Activated CD8-positive, alpha-beta T cell treated with anti-CD3 and anti-CD28 coated beads, Interleukin-2, amount 10 ng/mL, durations not matched to agents 7 days and 5 days (primary cell): ENCODE data around the gene AQP12A. TPM values are rescaled to one million over a fixed set of nuclear protein-coding genes. Genes with fewer than 3 reads are reported as not detected.
A peak's percentile ranks its signal among the peaks of the same experiment; 100 is the strongest.

ENCODE experiments used
- ATAC-seq: fragments of 150-1000 bp; cut with Tn5 transposase; one replicate; pipeline ENCODE4 v1.10.0; 2021; ENCODE audit warnings: moderate library complexity
- CTCF ChIA-PET: fragments of 350-600 bp; sonication (Branson Sonifier 250); formaldehyde crosslinking; loops from one replicate; lab custom pipeline; 2021; ENCODE audit warnings: antibody characterized with exemption; lab: Charles Lee
- POLR2A ChIA-PET: fragments of 350-600 bp; sonication (Branson Sonifier 250); formaldehyde crosslinking; loops from one replicate; lab custom pipeline; 2021; ENCODE audit warnings: antibody characterized with exemption; lab: Charles Lee
- DNase-seq: peaks from one replicate; pipeline ENCODE4 v3.0.0-alpha.2; 2020
- H3K27ac Mint-ChIP-seq: one replicate; pipeline ENCODE4 v1.8.0; 2021; ENCODE audit warnings: mild to moderate bottlenecking, mixed read lengths
- H3K27me3 Mint-ChIP-seq: one replicate; pipeline ENCODE4 v1.8.0; 2021; ENCODE audit warnings: low read depth, mixed read lengths
- H3K36me3 Mint-ChIP-seq: one replicate; pipeline ENCODE4 v1.8.0; 2021; ENCODE audit warnings: low read depth, mixed read lengths
- H3K4me1 Mint-ChIP-seq: one replicate; pipeline ENCODE4 v1.8.0; 2021; ENCODE audit warnings: low read depth, mixed read lengths
- H3K4me3 Mint-ChIP-seq: one replicate; pipeline ENCODE4 v1.8.0; 2021; ENCODE audit warnings: mild to moderate bottlenecking, mixed read lengths
- H3K9me3 Mint-ChIP-seq: one replicate; pipeline ENCODE4 v1.8.0; 2022; ENCODE audit warnings: mixed read lengths; ENCODE audit not compliant: insufficient read depth
- total RNA-seq, 2 experiments: library from RNA; stranded (reverse); gene quantifications; one replicate each; pipeline ENCODE4 v1.2.3, GENCODE V29; 2021

The AQP12A gene
- total RNA-seq, 2 experiments from 2014 or later: not detected

- ChIA-PET POLR2A (interaction anchor here (1.0 kb wide), 1 partner anchor 144 kb away, joined by 3 read pairs; no protein-coding TSS in a partner anchor), CTCF (interaction anchor here (0.7 to 1.0 kb wide), 3 partner anchors 126 to 191 kb away, joined by 3 read pairs; no protein-coding TSS in a partner anchor)
- no peaks in the 10 kb centered on the region for H3K36me3 Mint-ChIP-seq
- H3K27me3 Mint-ChIP-seq: peaks cover 28% of the 10 kb centered on the region
- ATAC-seq: peak; percentile 59
- no peak overlapping the region for H3K27ac Mint-ChIP-seq
- peak; percentile 48 for DNase-seq
- H3K4me3 Mint-ChIP-seq: peak overlapping the region; percentile 45
- H3K4me1 Mint-ChIP-seq: peaks cover 21% of the 10 kb centered on the region
- no peaks in the 10 kb centered on the region for H3K9me3 Mint-ChIP-seq
Observed at GRCh38 chr2:240705204-240705791, 13.6 kb downstream of the AQP12A start.

GRCh38 chr2:240707043-240707756 lies 15.5 kb downstream of the AQP12A start:
- ChIA-PET POLR2A (no interaction called here), CTCF (interaction anchor here (2.0 kb wide), 1 partner anchor 193 kb away, joined by 5 read pairs; no protein-coding TSS in a partner anchor)
- H3K27ac Mint-ChIP-seq: no peak overlapping the region
- ATAC-seq: no peak
- no peaks in the 10 kb centered on the region for H3K36me3 Mint-ChIP-seq
- peaks cover 21% of the 10 kb centered on the region for H3K4me1 Mint-ChIP-seq
- H3K27me3 Mint-ChIP-seq: peaks cover 28% of the 10 kb centered on the region
- H3K4me3 Mint-ChIP-seq: no peak overlapping the region
- H3K9me3 Mint-ChIP-seq: no peaks in the 10 kb centered on the region
- DNase-seq: no peak

GRCh38 chr2:240707821-240708220 lies 16.2 kb downstream of the AQP12A start:
- ATAC-seq: no peak
- POLR2A ChIA-PET: no interaction called here
- CTCF ChIA-PET: interaction anchor here (2.0 kb wide), 1 partner anchor 194 kb away, joined by 5 read pairs; no protein-coding TSS in a partner anchor
- DNase-seq: no peak
- H3K4me3 Mint-ChIP-seq: no peak overlapping the region
- H3K9me3 Mint-ChIP-seq: no peaks in the 10 kb centered on the region
- peaks cover 28% of the 10 kb centered on the region for H3K27me3 Mint-ChIP-seq
- H3K4me1 Mint-ChIP-seq: peaks cover 21% of the 10 kb centered on the region
- H3K36me3 Mint-ChIP-seq: no peaks in the 10 kb centered on the region
- H3K27ac Mint-ChIP-seq: no peak overlapping the region

- H3K9me3 Mint-ChIP-seq: no peaks in the 10 kb centered on the region
- H3K4me1 Mint-ChIP-seq: peaks cover 19% of the 10 kb centered on the region
- DNase-seq (no peak), ATAC-seq (no peak)
- H3K36me3 Mint-ChIP-seq: no peaks in the 10 kb centered on the region
- ChIA-PET CTCF (interaction anchor here (1.5 kb wide), 1 partner anchor 194 kb away, joined by 4 read pairs; no protein-coding TSS in a partner anchor), POLR2A (no interaction called here)
- no peak overlapping the region for H3K27ac Mint-ChIP-seq
- H3K27me3 Mint-ChIP-seq: peaks cover 24% of the 10 kb centered on the region
- no peak overlapping the region for H3K4me3 Mint-ChIP-seq
Observed at GRCh38 chr2:240708457-240708856, 16.8 kb downstream of the AQP12A start.

GRCh38 chr2:240711296-240711695 lies 19.6 kb downstream of the AQP12A start:
- no peaks in the 10 kb centered on the region for H3K4me1 Mint-ChIP-seq
- no peaks in the 10 kb centered on the region for H3K36me3 Mint-ChIP-seq
- no peaks in the 10 kb centered on the region for H3K9me3 Mint-ChIP-seq
- ATAC-seq (no peak), DNase-seq (no peak)
- no peak overlapping the region for H3K4me3 Mint-ChIP-seq
- H3K27ac Mint-ChIP-seq: no peak overlapping the region
- peaks cover 15% of the 10 kb centered on the region for H3K27me3 Mint-ChIP-seq
- ChIA-PET POLR2A (no interaction called here), CTCF (no interaction called here)

- ATAC-seq (no peak), DNase-seq (no peak)
- Mint-ChIP-seq H3K27me3 (peaks cover 14% of the 10 kb centered on the region), H3K9me3 (no peaks in the 10 kb centered on the region), H3K4me3 (no peak overlapping the region), H3K4me1 (no peaks in the 10 kb centered on the region), H3K27ac (no peak overlapping the region), H3K36me3 (no peaks in the 10 kb centered on the region)
- ChIA-PET CTCF (no interaction called here), POLR2A (no interaction called here)
Observed at GRCh38 chr2:240711701-240712100, 20.0 kb downstream of the AQP12A start.

- Mint-ChIP-seq H3K9me3 (no peaks in the 10 kb centered on the region), H3K4me1 (no peaks in the 10 kb centered on the region), H3K27me3 (peaks cover 10% of the 10 kb centered on the region), H3K36me3 (no peaks in the 10 kb centered on the region), H3K27ac (no peak overlapping the region), H3K4me3 (no peak overlapping the region)
- ChIA-PET CTCF (no interaction called here), POLR2A (no interaction called here)
- no peak for DNase-seq
- no peak for ATAC-seq
Observed at GRCh38 chr2:240712121-240712520, 20.5 kb downstream of the AQP12A start.

- POLR2A ChIA-PET: no interaction called here
- H3K27ac Mint-ChIP-seq: no peak overlapping the region
Observed at GRCh38 chr2:240713071-240713927, 21.6 kb downstream of the AQP12A start.

GRCh38 chr2:240713928-240714746 lies 22.5 kb downstream of the AQP12A start:
- POLR2A ChIA-PET: no interaction called here
- no peak overlapping the region for H3K27ac Mint-ChIP-seq

More at GRCh38 chr2:240713071-240713927, 21.6 kb downstream of the AQP12A start:
- H3K9me3 Mint-ChIP-seq: no peaks in the 10 kb centered on the region
- CTCF ChIA-PET: no interaction called here
- DNase-seq (no peak), ATAC-seq (no peak)
- no peaks in the 10 kb centered on the region for H3K4me1 Mint-ChIP-seq
- H3K4me3 Mint-ChIP-seq: no peak overlapping the region
- H3K36me3 Mint-ChIP-seq: no peaks in the 10 kb centered on the region
- H3K27me3 Mint-ChIP-seq: peaks cover 2% of the 10 kb centered on the region

GRCh38 chr2:240714747-240715725 lies 23.4 kb downstream of the AQP12A start:
- Mint-ChIP-seq H3K4me3 (no peak overlapping the region), H3K27ac (no peak overlapping the region), H3K27me3 (no peaks in the 10 kb centered on the region), H3K36me3 (no peaks in the 10 kb centered on the region), H3K9me3 (no peaks in the 10 kb centered on the region), H3K4me1 (no peaks in the 10 kb centered on the region)
- DNase-seq (no peak), ATAC-seq (no peak)
- POLR2A ChIA-PET: no interaction called here
- CTCF ChIA-PET: no interaction called here

More at GRCh38 chr2:240713928-240714746, 22.5 kb downstream of the AQP12A start:
- no peaks in the 10 kb centered on the region for H3K9me3 Mint-ChIP-seq
- H3K27me3 Mint-ChIP-seq: no peaks in the 10 kb centered on the region
- CTCF ChIA-PET: no interaction called here
- no peak overlapping the region for H3K4me3 Mint-ChIP-seq
- DNase-seq (no peak), ATAC-seq (no peak)
- no peaks in the 10 kb centered on the region for H3K36me3 Mint-ChIP-seq
- no peaks in the 10 kb centered on the region for H3K4me1 Mint-ChIP-seq
